ENCODE data around the gene CLCN6. TPM values are rescaled to one million over a fixed set of nuclear protein-coding genes. Genes with fewer than 3 reads are reported as not detected.

The CLCN6 gene
- total RNA-seq, 6 experiments from 2014 or later: 4.2 to 12.7 (median 9.2) TPM

- Histone ChIP-seq H3K27me3 (no peaks in the 10 kb centered on the region), H3K4me3 (no peak overlapping the region), H3K9me3 (no peaks in the 10 kb centered on the region), H3K27ac (no peak overlapping the region), H3K4me1 (no peaks in the 10 kb centered on the region), H3K36me3 (peaks cover 5 to 48% (median 20%) of the 10 kb centered on the region in 4 donors)
- DNase-seq (no peak), ATAC-seq (no peak)
- TF ChIP-seq POLR2A (IDR thresholded peaks at IDR 0.05): no peak
- no peak for TF ChIP-seq CTCF (IDR thresholded peaks at IDR 0.05)
- intact Hi-C loops (cut with DNase I): no loop called here
- 62% methylated on average over 4 of the region's 5 CpGs for WGBS (ENCODE audit: insufficient coverage, low coverage, low lambda C conversion rate, missing lambda C conversion rate)
These were observed 7.0 kb downstream of the CLCN6 start for GRCh38 chr1:11813021-11813420.

- TF ChIP-seq POLR2A (IDR thresholded peaks at IDR 0.05) (no peak), CTCF (IDR thresholded peaks at IDR 0.05) (no peak)
- Histone ChIP-seq H3K27me3 (no peaks in the 10 kb centered on the region), H3K9me3 (no peaks in the 10 kb centered on the region), H3K36me3 (peaks cover 7 to 67% (median 28%) of the 10 kb centered on the region in 4 donors), H3K4me1 (no peaks in the 10 kb centered on the region), H3K27ac (no peak overlapping the region), H3K4me3 (no peak overlapping the region)
- DNase-seq (no peak), ATAC-seq (no peak)
- intact Hi-C loops (cut with DNase I): no loop called here
- WGBS (ENCODE audit: insufficient coverage, low coverage, low lambda C conversion rate, missing lambda C conversion rate): 86% methylated on average over 5 of the region's 12 CpGs
These were observed 11.2 kb downstream of the CLCN6 start for GRCh38 chr1:11817192-11817591.

- intact Hi-C loops (cut with DNase I): no loop called here
- Histone ChIP-seq H3K4me3 (no peak overlapping the region), H3K27ac (no peak overlapping the region), H3K9me3 (no peaks in the 10 kb centered on the region), H3K36me3 (peaks cover 0 to 85% (median 24%) of the 10 kb centered on the region in 4 donors), H3K27me3 (no peaks in the 10 kb centered on the region), H3K4me1 (no peaks in the 10 kb centered on the region)
- ATAC-seq: no peak
- no peak for DNase-seq
- 78% methylated on average over 3 of the region's 3 CpGs for WGBS (ENCODE audit: insufficient coverage, low coverage, low lambda C conversion rate, missing lambda C conversion rate)
- no peak for TF ChIP-seq CTCF (IDR thresholded peaks at IDR 0.05)
- TF ChIP-seq POLR2A (IDR thresholded peaks at IDR 0.05): no peak
These were observed 16.1 kb downstream of the CLCN6 start for GRCh38 chr1:11822091-11822490.

GRCh38 chr1:11823366-11824137 is 17.6 kb downstream of the CLCN6 start:
- Histone ChIP-seq H3K4me3 (no peak overlapping the region), H3K27me3 (no peaks in the 10 kb centered on the region), H3K36me3 (peaks cover 0 to 84% (median 22%) of the 10 kb centered on the region in 4 donors), H3K9me3 (no peaks in the 10 kb centered on the region), H3K4me1 (no peaks in the 10 kb centered on the region), H3K27ac (no peak overlapping the region)
- DNase-seq (no peak), ATAC-seq (no peak)
- TF ChIP-seq POLR2A (IDR thresholded peaks at IDR 0.05) (no peak), CTCF (IDR thresholded peaks at IDR 0.05) (no peak)
- 80% methylated on average over 11 of the region's 17 CpGs for WGBS (ENCODE audit: insufficient coverage, low coverage, low lambda C conversion rate, missing lambda C conversion rate)
- intact Hi-C loops (cut with DNase I): no loop called here

All from right lobe of liver (tissue), 6 donors.